Heart left ventricle (tissue), 13 donors: ENCODE measurements around the gene SORL1.

Experiments
- POLR2A ChIP-seq, 2 donors: fragments of 450-650 bp; IDR thresholded peaks; one replicate each; pipeline ENCODE4 v1.6.1; 2017; ENCODE audit warnings: antibody characterized with exemption in 2 of 2, mild to moderate bottlenecking in 2 of 2, moderate library complexity in 2 of 2
- TF ChIP-seq, protein P1 (sequence below), 12 donors: fragments of 200-600 bp; sonication (generic) in 4 of 12; IDR thresholded peaks; one replicate each; pipeline versions ENCODE4 v1.5.0 to v1.8.0; 2018 to 2022; ENCODE audit warnings: antibody characterized with exemption in 12 of 12, mild to moderate bottlenecking in 5 of 12
- donor health status: ischemic (EF 13 %, LVEDD 7.1; RV severe dilation, severe dysfunction).
- donor health status: DM: no; HTN: yes; CAD: no.
- donor health status: DM: no; HTN: no; CAD: no.
- donor health status: ischemic (EF 25% LVEDD 6.9; RV normal size, moderate dysfunction).
- donor health status: ischemic (EF 25% LVEDD 5.7; RV mildly dilated, moderate dysfunction).
- donor health status: ischemic (EF 35%, LVEDD 5.7; RV mildly dilated, moderate dysfunction).
- donor health status: nonischemic (EF 11% LVEDD 7.7; RV severe dilation, severe dysfunction).
- donor health status: DM: yes; HTN: yes; CAD: no.
- donor health status: PGD.
- donor health status: ischemic (EF 29% LVEDD 5.4; RV normal size, mild dysfunction).
- donor health status: nonischemic (EF 23%, LVEDD 6.1; RV moderate dilation, normal function).

DNA sequence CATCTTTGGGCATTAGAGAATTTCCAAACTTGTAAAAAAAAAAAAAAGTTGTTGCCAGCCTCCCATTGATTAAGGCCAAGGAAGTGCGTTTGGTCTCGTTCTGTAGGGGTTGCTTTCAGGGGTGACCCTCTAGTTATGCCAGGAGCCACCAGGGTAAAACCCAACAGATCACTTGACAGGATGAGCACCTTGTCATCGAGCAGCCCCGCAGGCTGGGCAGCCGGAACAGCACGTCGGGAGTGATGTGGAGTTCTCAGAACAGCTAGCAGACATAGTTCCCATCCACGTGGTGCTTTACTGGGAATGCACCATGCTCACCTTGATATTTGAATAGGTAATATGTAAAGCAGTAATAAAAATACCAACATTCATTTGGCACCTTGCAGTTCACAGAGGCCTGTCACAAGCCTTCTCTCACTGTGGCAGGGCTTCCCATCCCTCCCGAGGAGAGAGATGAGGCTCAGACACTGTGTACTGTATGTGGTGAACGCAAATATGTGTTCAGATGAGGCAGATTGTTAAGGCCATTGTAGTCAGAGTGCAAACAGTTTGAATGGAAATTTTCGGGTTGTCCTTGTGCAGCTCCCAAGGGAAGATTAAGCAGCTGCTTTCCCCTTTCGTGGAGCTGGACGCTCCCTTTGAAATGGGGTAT, 71.6 kb downstream of the SORL1 start:
- TF ChIP-seq, protein P1, sequence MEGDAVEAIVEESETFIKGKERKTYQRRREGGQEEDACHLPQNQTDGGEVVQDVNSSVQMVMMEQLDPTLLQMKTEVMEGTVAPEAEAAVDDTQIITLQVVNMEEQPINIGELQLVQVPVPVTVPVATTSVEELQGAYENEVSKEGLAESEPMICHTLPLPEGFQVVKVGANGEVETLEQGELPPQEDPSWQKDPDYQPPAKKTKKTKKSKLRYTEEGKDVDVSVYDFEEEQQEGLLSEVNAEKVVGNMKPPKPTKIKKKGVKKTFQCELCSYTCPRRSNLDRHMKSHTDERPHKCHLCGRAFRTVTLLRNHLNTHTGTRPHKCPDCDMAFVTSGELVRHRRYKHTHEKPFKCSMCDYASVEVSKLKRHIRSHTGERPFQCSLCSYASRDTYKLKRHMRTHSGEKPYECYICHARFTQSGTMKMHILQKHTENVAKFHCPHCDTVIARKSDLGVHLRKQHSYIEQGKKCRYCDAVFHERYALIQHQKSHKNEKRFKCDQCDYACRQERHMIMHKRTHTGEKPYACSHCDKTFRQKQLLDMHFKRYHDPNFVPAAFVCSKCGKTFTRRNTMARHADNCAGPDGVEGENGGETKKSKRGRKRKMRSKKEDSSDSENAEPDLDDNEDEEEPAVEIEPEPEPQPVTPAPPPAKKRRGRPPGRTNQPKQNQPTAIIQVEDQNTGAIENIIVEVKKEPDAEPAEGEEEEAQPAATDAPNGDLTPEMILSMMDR (IDR thresholded peaks at IDR 0.05), result no peak
- no peak for TF ChIP-seq POLR2A (IDR thresholded peaks at IDR 0.05)
